K562 (cell line): ENCODE results near the gene TENT4B. TPM values are rescaled to one million over a fixed set of nuclear protein-coding genes. Genes with fewer than 3 reads are reported as not detected.
A peak's percentile ranks its signal among the peaks of the same experiment; 100 is the strongest.

Source experiments
- BRD4 ChIP-seq: fragments of 200-600 bp; sonication (generic); IDR thresholded peaks from 2 replicates; pipeline ENCODE4 v1.6.1; 2017; ENCODE audit warnings: inconsistent platforms
- C11orf30 ChIP-seq: fragments of 450-650 bp; IDR thresholded peaks from 2 replicates; pipeline ENCODE4 v1.6.1; 2016; ENCODE audit warnings: low read depth, mild to moderate bottlenecking
- CBFA2T2 ChIP-seq: fragments of 450-650 bp; conservative IDR thresholded peaks from 2 replicates; pipeline ENCODE4 v1.6.1; 2017; ENCODE audit warnings: mild to moderate bottlenecking
- CBFA2T3 ChIP-seq: fragments of 450-650 bp; IDR thresholded peaks from 2 replicates; pipeline ENCODE4 v1.6.1; 2017
- CCNT2 ChIP-seq: IDR thresholded peaks from 2 replicates; pipeline ENCODE4 v1.6.1; 2011; ENCODE audit warnings: borderline replicate concordance, low read depth, mild to moderate bottlenecking, moderate library complexity, mixed read lengths, low read length; ENCODE audit not compliant: insufficient read length; ENCODE audit errors: extremely low read depth
- CHAMP1 ChIP-seq: fragments of 450-650 bp; IDR thresholded peaks from 2 replicates; pipeline ENCODE4 v1.6.1; 2016; ENCODE audit warnings: mild to moderate bottlenecking
- DNMT1 ChIP-seq: fragments of 450-650 bp; IDR thresholded peaks from 2 replicates; pipeline ENCODE4 v1.6.1; 2016; ENCODE audit warnings: antibody characterized with exemption, mild to moderate bottlenecking
- MAFG ChIP-seq: fragments of 450-650 bp; conservative IDR thresholded peaks from 2 replicates; pipeline ENCODE4 v1.6.1; 2016; ENCODE audit warnings: missing genetic modification characterization, missing compliant biosample characterization
- MCM3 ChIP-seq: fragments of 450-650 bp; IDR thresholded peaks from 2 replicates; pipeline ENCODE4 v1.6.1; 2016
- MTA3 ChIP-seq: fragments of 450-650 bp; formaldehyde crosslinking; IDR thresholded peaks from 2 replicates; pipeline ENCODE4 v1.6.1; 2017; ENCODE audit warnings: mild to moderate bottlenecking, borderline replicate concordance
- POU5F1 ChIP-seq: fragments of 150-350 bp; IDR thresholded peaks from 2 replicates; pipeline ENCODE4 v1.6.1; 2014; ENCODE audit warnings: borderline replicate concordance, low read length, low read depth, mild to moderate bottlenecking; ENCODE audit not compliant: partially characterized antibody
- TCF7L2 ChIP-seq: fragments of 150-350 bp; IDR thresholded peaks from 2 replicates; pipeline ENCODE4 v1.6.1; 2016; ENCODE audit warnings: low read depth, mild to moderate bottlenecking, low read length, moderate library complexity
- U2AF1 ChIP-seq: fragments of 200-400 bp; formaldehyde crosslinking; optimal IDR thresholded peaks from 2 replicates; pipeline ENCODE3; 2017; ENCODE audit warnings: mild to moderate bottlenecking, low read depth, low read length, moderate library complexity
- ZBED1 ChIP-seq: IDR thresholded peaks from 2 replicates; pipeline ENCODE4 v1.6.1; 2014
- ZNF239 ChIP-seq: fragments of 250-450 bp; sonication (Bioruptor Pico); IDR thresholded peaks from 2 replicates; pipeline ENCODE4 v1.4.0; 2020; ENCODE audit warnings: mild to moderate bottlenecking
- ZNF280B ChIP-seq: fragments of 250-450 bp; sonication (Bioruptor Pico); IDR thresholded peaks from 2 replicates; pipeline ENCODE4 v1.5.1; 2021; ENCODE audit warnings: mild to moderate bottlenecking
- ZNF644 ChIP-seq: fragments of 200-800 bp; sonication (Bioruptor generic); IDR thresholded peaks from 2 replicates; pipeline ENCODE4 v1.6.1; 2016; ENCODE audit warnings: low read depth, missing genetic modification characterization, missing compliant biosample characterization
- ZNF695 ChIP-seq: fragments of 450-650 bp; formaldehyde crosslinking; IDR thresholded peaks from 2 replicates; pipeline ENCODE4 v1.4.0; 2020; ENCODE audit warnings: mild to moderate bottlenecking, moderate library complexity
- polyA plus RNA-seq, 8 experiments: library from polyadenylated mRNA; depleted of rRNA in 4 of 8; stranded (reverse) in 5 of 8; unstranded in 3 of 8; fragments of >200 nt; fragmentation: Nextera tagmentation in 2 of 8; fragmentation: Illumina TruSeq in 1 of 8; extraction: Ambion mirVana in 2 of 8; extraction: Trizol in 1 of 8; gene quantifications; 2 replicates each; pipeline versions ENCODE4 v1.2.1 to v1.2.3, GENCODE V29; 2011 to 2014; ENCODE audit warnings: inconsistent platforms in 1 of 8, missing spikeins in 1 of 8
- total RNA-seq, 7 experiments: library from RNA; depleted of rRNA in 6 of 7; stranded (reverse); fragments of >200 nt in 6 of 7; fragmentation: Illumina TruSeq in 2 of 7; extraction: Trizol in 2 of 7; gene quantifications; 2 replicates each; pipeline versions ENCODE4 v1.2.1 to v1.2.3, GENCODE V29; 2011 to 2021; ENCODE audit warnings: low replicate concordance in 1 of 7
- TF ChIP-seq, protein P1 (sequence below): fragments of 450-650 bp; conservative IDR thresholded peaks from 2 replicates; pipeline ENCODE4 v1.6.1; 2016; ENCODE audit warnings: missing genetic modification characterization, low read depth, mild to moderate bottlenecking, missing compliant biosample characterization, moderate library complexity
- TF ChIP-seq, protein P2 (sequence below): fragments of 250-450 bp; sonication (Bioruptor Pico); IDR thresholded peaks from 2 replicates; pipeline ENCODE4 v1.5.0; 2020; ENCODE audit warnings: mild to moderate bottlenecking, borderline replicate concordance
- TF ChIP-seq, protein P3 (sequence below): fragments of 250-450 bp; sonication (Bioruptor Pico); IDR thresholded peaks from 2 replicates; pipeline ENCODE4 v1.4.0; 2020; ENCODE audit warnings: borderline replicate concordance

The TENT4B gene
- total and polyA plus RNA-seq, 9 of the 15 experiments (the other 6 are each of a cell fraction or from before 2014, with no cell fraction given), result 5.2 to 8.4 (median 7.0) TPM

- TF ChIP-seq MCM3 (no peak), ZNF644 (tag) (no peak), ZNF695 (CRISPR knock-in tag) (no peak), C11orf30 (no peak), CCNT2 (peak; percentile 38), MTA3 (0 out of 2 replicates have a peak, but pooled peaks have one; percentile 71), ZNF239 (no peak), BRD4 (no peak), POU5F1 (no peak), CBFA2T3 (peak; percentile 31), TCF7L2 (no peak), ZNF280B (CRISPR knock-in tag) (no peak), ZBED1 (no peak), U2AF1 (no peak), CBFA2T2 (no peak), MAFG (tag) (no peak), DNMT1 (no peak), CHAMP1 (no peak)
- TF ChIP-seq, protein P1, sequence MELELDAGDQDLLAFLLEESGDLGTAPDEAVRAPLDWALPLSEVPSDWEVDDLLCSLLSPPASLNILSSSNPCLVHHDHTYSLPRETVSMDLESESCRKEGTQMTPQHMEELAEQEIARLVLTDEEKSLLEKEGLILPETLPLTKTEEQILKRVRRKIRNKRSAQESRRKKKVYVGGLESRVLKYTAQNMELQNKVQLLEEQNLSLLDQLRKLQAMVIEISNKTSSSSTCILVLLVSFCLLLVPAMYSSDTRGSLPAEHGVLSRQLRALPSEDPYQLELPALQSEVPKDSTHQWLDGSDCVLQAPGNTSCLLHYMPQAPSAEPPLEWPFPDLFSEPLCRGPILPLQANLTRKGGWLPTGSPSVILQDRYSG (tag), result no peak
- TF ChIP-seq, protein P2, sequence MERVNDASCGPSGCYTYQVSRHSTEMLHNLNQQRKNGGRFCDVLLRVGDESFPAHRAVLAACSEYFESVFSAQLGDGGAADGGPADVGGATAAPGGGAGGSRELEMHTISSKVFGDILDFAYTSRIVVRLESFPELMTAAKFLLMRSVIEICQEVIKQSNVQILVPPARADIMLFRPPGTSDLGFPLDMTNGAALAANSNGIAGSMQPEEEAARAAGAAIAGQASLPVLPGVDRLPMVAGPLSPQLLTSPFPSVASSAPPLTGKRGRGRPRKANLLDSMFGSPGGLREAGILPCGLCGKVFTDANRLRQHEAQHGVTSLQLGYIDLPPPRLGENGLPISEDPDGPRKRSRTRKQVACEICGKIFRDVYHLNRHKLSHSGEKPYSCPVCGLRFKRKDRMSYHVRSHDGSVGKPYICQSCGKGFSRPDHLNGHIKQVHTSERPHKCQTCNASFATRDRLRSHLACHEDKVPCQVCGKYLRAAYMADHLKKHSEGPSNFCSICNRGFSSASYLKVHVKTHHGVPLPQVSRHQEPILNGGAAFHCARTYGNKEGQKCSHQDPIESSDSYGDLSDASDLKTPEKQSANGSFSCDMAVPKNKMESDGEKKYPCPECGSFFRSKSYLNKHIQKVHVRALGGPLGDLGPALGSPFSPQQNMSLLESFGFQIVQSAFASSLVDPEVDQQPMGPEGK (CRISPR knock-in tag), result no peak
- TF ChIP-seq, protein P3, sequence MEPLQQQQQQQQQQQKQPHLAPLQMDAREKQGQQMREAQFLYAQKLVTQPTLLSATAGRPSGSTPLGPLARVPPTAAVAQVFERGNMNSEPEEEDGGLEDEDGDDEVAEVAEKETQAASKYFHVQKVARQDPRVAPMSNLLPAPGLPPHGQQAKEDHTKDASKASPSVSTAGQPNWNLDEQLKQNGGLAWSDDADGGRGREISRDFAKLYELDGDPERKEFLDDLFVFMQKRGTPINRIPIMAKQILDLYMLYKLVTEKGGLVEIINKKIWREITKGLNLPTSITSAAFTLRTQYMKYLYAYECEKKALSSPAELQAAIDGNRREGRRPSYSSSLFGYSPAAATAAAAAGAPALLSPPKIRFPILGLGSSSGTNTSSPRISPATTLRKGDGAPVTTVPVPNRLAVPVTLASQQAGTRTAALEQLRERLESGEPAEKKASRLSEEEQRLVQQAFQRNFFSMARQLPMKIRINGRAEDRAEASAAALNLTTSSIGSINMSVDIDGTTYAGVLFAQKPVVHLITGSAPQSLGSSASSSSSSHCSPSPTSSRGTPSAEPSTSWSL (CRISPR knock-in tag), result no peak
These were observed 113.4 kb downstream of the TENT4B start, which contains the start of gene ADCY7 (continued) for GRCh38 chr16:50266337-50267091.
